ENCODE results near the gene TMEM80. TPM values are rescaled to one million over a fixed set of nuclear protein-coding genes. Genes with fewer than 3 reads are reported as not detected.

The TMEM80 gene
- total and polyA plus RNA-seq, 2 of the 8 experiments (the other 6 are each of a cell fraction or from before 2014, with no cell fraction given): 8.0 to 16.3 TPM

- no peak for TF ChIP-seq EP300 (IDR thresholded peaks at IDR 0.05; ENCODE audit: borderline replicate concordance in 1 of 2, low read depth in 2 of 2, low read length in 2 of 2)
- no peak for TF ChIP-seq SIX5 (IDR thresholded peaks at IDR 0.05; ENCODE audit: low read depth, low read length)
These were observed 21.2 kb upstream of the TMEM80 start (continued) for GRCh38 chr11:674406-674805.
